HG03521 (cell line): ENCODE results near the gene SLC5A5.
A peak's percentile ranks its signal among the peaks of the same experiment; 100 is the strongest.
"Not testable (repeated sequence)": the region's sequence is repeated elsewhere in the genome, so short reads cannot be mapped to it uniquely, and the experiment has no call there.

Experiments used
- ATAC-seq: cut with Tn5 transposase; IDR thresholded peaks from one replicate; pipeline ENCODE4 v1.9.1; 2021; ENCODE audit warnings: mild to moderate bottlenecking, moderate library complexity; ENCODE audit not compliant: unreplicated experiment

The SLC5A5 gene

DNA sequence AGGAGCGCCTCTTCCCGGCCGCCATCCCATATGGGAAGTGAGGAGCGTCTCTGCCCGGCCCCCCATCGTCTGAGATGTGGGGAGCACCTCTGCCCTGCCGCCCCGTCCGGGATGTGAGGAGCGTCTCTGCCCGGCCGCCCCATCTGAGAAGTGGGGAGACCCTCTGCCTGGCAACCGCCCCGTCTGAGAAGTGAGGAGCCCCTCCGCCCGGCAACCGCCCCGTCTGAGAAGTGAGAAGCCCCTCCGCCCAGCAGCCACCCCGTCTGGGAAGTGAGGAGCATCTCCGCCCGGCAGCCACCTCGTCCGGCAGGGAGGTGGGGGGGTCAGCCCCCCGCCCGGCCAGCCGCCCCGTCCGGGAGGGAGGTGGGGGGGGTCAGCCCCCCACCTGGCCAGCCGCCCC lies 46.4 kb downstream of the SLC5A5 start:
- ATAC-seq, result not testable (repeated sequence)

DNA sequence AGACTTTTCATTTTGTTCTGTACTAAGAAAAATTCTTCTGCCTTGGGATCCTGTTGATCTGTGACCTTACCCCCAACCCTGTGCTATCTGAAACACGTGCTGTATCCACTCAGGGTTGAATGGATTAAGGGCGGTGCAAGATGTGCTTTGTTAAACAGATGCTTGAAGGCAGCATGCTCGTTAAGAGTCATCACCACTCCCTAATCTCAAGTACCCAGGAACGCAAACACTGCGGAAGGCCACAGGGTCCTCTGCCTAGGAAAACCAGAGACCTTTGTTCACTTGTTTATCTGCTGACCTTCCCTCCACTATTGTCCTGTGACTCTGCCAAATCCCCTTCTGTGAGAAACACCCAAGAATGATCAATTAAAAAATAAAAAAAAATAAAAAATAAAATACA lies 47.4 kb downstream of the SLC5A5 start:
- ATAC-seq, result not testable (repeated sequence)

DNA sequence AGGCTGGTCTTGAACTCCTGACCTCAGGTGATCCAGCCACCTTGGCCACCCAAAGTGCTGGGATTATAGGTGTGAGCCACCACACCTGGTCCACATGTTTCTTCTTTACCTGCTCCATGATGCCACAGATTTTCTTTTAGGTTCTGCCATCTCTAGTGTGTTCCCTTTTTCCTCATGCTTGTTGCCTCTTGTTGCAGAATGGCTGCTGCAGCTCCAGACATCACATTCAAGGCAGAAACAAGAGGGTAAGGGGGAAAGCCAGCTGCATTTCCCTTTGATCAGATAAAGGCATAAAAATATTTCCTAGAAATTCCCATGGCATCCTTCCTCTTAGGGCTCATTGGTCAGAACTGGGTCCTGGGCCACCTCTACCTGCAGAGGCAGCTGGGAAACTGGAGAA lies 48.8 kb downstream of the SLC5A5 start:
- no peak for ATAC-seq

DNA sequence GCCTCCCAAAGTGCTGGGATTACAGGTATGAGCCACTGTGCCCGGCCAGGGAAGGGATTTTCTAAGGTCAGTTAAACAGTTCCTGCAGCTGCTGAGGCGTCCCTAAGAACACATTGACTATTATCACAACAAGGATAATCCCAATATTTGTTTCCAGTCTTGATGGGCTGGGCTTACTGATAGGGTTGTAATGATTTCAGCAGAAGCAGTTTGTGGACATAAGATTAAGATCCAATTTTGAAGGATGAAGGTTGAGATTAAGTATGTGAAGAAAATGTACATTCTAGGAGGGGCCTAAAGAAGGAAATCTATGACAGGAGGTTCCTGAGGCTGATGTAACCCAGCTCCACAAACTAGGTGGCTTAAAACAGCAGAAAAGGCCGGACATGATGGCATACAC lies 50.4 kb downstream of the SLC5A5 start:
- ATAC-seq, result no peak

DNA sequence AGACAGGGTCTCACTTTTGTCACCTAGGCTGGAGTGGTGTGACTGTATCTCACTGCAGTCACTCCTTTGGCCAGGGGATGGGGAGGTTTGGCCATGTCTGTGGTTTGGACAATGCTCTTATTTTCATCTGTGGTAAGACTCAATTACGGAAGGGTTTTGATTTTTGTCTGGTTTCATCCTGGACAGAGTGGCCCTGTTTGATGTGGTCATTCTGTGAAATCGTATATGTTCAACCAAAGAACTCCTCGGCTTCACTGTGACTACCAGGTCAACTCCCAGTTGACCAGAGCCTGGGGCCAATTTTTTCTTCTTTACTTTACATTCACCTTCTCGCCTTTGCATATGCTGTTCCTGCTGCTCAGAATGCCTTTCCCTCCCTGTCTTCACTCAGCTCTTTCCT lies 54.3 kb downstream of the SLC5A5 start:
- ATAC-seq, result no peak

DNA sequence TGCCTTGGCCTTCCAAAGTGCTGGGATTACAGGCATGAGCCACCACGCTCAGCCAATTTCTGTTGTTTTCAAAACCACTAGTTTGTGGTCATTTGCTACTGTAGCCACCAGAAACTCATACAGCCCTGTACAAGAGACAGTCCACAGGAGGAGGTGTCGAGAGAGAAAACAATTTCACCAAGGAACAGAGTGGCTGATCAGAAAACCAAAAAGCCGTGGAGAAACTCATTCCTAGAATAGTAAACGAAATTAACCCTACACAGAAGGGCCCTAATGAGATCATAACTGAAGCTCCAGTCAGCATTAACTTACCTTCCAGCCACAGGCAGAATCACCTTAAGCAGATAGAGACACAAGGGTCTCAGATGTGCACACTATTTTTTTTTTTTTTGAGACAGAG lies 57.3 kb downstream of the SLC5A5 start:
- ATAC-seq, result no peak

DNA sequence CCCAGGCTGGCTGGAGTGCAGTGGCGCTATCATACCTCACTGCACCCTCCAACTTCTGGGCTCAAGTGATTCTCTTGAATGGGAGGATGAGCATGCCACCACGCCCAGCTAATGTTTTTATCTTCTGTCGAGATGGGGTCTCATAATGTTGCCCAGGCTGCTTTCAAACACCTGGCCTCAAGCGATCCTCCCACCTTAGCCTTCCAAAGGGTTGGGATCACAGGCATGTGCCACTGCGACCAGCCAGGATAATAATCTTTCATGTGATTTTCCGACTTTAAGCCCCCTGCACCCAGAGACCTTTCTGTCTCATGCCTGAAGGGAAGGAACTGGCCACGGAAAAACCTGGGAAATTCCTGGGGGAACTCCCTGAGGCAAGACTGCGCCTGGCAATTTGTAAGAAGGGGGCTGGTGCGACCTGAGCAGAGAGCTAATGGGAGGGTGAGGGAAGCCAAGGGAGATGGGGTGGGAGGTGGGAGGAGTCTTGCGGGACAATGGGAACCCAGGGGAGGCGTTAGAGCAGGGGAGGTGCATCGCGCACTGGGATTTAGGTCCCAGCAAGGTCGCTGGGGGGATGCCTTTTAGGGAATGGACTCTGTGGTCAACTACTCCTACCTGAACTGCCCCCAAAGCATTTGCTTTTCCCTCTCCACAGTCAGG lies 59.9 kb downstream of the SLC5A5 start:
- ATAC-seq, result no peak

DNA sequence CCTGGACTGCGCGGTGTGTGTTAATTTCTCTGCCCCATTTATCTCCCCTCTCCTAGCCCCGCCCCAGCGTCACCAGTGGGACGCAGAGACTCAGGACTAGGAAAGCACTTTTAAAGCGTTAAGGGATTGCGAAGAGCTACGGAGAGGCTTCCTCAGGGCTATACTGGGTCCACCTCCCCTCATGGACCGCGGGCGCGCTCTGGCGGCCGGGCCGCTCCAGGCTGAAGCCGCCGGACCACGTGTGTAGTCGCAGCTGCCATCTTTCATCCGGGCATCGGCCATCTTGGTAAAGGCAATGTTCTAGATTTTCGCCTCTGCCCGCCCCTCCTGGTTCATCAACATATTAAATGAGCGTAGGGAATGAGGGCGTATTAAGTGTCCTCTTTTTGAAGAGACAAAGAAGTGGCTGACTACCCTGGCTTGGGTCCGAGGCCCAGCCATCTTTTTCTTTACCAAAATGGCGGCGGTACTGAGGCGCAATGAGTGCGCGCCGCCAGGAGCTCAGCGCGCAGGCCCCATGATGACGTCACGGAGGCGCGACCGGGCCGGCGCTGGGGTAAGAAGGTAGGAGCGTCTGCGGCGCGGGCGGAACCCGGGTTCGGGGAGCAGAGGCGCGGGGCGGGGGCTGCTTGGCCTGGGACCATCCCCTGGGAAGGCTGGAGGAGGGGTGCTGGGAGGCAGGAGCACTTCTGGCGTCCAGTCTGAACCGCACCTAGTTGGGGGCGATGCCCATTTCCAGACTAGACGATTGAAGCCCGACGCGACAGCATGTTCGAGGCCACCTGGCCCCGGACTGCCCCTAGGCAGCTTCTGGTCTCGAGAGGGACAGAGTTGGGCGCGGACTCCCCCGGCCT lies 61.0 kb downstream of the SLC5A5 start, which contains the start of gene CCDC124:
Gene CCDC124 (plus strand): TSS at position 531 of the 854 bp plus-strand sequence. CDS start 3,406 bp downstream, outside the sequence.
- peak; percentile 82 for ATAC-seq

DNA sequence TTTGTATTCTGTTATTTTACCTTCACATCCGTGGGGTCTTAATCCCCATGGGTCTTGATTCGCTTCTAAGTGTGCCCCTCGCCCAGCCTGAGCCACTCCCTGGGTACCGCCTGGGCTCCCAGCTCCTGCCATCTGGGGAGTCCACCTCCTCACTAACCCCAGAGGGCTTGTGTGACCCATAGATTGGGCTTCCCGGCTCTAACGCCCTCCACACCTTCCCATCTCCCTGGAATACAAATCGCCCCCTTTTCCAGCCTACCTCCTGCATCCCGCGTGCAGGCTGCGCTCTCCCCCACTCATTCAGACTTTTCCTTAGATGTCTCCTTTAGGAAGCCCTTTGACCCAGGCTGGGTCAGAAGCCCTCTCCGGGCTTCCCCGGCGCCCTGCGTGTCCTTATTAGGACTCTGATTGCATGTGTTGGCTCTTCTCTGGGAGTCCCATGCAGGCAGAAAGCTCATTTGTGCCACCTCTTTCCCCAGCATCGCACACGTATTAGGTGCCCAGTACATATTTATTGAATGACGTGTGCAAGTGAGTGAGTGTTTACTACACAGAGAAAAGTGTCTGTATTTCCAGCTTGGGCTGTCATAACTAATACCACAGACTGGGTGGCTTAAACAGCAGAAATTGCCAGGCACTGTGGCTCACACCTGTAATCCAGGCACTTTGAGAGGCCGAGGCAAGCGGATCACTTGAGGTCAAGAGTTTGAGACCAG lies 61.8 kb downstream of the SLC5A5 start:
- no peak for ATAC-seq

DNA sequence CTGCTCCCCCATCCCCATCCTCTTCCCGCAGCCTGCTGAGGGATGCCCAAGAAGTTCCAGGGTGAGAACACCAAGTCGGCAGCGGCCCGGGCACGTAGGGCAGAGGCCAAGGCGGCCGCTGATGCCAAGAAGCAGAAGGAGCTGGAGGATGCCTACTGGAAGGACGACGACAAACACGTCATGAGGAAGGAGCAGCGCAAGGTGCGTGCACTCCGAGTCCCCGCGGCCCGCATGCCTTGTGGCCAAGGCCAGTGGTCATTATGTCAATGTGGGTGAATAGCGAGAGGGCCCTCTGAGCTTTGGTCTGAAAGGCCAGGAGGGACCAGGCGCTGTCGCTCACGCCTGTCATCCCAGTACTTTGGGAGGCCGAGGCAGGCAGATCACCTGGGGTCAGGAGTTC lies 64.6 kb downstream of the SLC5A5 start:
- no peak for ATAC-seq

DNA sequence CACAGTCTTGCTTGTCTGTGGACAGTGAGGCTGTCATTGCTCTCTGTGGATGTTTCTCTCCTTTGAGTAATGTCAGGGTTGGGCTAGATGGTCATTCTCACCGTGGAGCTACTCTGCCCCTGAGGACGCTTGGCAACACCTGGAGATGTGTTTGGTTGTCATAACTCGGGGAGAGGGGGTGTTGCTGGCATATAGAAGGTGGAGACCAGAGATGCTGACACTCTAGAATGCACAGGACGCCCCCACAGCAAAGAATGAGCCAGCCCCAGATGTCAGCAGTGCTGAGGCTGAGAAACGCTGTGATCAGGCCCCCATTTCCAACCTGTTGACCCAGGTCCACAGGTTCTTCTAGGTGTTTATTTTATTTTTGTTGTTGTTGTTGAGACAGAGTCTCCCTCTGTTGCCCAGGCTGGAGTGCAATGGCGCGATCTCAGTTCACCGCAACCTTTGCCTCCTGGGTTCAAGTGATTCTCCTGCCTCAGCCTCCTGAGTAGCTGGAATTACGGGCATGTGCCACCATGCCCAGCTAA lies 65.7 kb downstream of the SLC5A5 start:
- ATAC-seq, result no peak

DNA sequence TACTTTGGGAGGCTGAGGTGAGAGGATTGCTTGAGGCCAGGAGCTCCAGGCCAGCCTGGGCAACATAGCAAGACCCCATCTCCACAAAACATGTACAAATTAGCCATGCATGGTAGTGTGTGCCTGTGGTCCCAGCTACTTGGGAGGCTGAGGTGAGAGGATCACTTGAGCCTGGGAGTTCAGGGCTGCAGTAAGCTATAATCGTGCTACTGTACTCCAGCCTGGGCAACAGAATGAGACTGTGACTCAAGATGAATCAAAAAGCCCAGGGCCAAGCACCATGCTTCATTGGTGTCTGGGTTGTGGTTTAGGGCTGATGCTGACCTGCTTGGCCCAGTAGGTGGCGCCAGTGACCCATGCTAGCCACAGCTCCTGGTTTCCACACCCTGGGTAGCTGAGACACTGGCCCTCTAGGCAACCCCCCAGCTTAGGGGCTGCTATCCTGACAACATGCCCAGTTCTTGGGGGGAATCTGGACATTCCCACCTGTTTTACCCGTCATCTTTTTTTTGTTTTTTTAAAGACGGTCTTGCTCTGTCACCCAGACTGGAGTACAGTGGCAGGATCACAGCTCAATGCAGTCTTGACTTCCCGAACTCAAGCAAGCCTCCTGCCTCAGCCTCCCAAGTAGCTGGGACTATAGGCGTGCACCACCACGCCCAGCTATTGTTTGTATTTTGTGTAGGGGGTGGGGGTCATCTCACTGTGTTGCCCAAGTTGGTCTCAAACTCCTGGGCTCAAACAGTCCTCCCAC lies 66.5 kb downstream of the SLC5A5 start:
- no peak for ATAC-seq

DNA sequence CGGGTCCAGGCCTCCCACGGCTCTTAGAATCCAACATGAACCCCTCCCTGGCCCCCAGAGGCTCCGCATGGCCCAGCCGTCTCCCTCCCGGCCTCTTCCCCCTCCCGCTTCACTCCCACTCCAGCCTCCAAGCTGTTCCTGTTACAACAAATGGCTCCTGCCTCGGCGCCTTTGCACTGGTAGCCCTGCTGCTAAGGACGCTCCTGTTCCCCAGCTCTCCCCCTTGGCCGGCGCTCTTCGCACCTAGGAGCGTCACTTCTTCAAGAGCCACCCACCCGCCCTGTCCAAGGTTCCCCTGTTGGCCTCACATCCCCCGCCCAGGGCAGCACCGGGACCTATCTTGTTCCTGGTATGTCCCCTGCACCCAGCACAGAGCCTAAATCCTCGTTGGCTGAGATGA lies 70.4 kb downstream of the SLC5A5 start:
- ATAC-seq, result no peak

DNA sequence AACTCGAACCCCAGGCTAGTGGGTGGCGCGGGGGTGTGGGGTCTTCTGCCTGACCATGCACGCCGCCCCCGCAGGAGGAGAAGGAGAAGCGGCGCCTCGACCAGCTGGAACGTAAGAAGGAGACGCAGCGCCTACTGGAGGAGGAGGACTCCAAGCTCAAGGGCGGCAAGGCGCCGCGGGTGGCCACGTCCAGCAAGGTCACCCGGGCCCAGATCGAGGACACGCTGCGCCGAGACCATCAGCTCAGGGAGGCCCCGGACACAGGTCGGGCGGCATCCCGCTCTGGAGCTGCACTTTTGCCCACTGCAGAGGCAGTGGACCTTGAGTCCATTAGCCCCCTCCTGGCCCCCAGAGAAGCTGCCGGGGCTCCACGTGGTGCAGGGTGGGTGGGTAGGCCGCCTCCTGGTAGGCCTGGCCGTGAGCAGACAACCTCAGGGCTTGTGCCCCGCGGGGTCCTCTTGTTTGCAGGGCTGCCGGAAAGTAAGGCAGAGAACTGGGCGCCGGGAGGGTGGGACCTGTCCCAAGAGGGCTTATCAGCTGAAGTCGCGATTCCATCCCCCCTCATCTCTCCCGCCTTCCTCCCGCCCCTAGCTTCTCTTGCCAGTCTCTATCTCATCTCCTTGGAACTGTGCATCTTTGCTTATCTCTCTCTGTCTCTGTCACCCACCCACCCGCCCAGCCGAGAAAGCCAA lies 71.0 kb downstream of the SLC5A5 start:
- ATAC-seq, result no peak

DNA sequence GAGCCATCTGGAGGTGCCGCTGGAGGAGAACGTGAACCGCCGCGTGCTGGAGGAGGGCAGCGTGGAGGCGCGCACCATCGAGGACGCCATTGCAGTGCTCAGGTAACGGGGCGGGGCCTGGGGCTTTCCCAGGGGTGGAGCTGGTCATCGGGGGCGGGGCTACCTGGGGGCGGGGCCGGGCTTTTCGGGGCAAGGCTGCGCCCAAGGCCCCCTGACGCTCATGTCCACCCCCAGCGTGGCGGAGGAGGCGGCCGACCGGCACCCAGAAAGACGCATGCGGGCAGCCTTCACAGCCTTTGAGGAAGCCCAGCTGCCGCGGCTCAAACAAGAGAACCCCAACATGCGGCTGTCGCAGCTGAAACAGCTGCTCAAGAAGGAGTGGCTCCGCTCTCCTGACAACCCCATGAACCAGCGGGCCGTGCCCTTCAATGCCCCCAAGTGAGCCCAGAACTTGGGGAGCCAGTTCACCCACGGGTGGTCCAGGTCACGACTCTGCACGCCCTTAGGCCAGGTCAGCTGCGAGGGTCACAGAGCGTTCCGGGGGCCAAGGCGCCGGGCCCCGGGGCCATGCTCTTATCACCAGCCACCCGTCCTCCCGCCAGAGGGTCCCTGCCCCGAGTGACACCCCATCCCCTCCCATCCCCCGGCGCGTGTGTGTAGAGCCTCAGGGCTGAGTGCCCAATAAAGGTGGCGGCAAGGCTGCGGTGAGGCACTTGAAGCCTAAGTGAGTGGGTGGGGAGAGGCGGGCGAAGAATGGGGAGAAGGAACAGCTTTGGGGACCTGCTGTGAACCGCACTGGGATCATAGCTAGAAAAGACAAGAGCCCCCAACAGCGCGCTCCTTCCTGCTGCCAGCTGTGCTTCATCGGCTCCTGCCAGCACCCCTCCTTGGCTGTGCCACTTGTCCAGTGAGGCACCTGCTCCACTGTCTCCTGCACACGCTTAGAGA lies 71.8 kb downstream of the SLC5A5 start:
- no peak for ATAC-seq

DNA sequence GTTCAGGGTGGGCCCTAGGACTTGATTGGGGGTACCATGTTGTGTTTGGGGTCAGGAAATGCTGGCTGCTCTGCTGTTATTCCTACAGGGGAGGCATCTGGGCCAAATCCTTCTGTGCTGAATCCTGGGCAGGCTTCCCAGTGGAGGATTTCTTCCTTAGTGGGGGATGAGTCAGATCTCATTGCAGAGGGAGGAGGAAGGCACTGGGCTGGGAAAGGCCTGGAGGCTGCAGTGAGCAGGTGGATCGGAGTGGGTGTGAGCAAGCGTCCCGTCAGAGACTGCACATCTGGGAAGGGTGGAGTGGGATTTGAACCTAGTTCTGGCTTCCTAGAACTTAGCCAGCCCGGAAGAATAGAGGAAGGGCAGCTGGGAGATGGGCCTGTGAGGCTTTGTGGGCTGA lies 72.6 kb downstream of the SLC5A5 start:
- no peak for ATAC-seq
